ENCODE results near the gene CDH2. TPM values are rescaled to one million over a fixed set of nuclear protein-coding genes. Genes with fewer than 3 reads are reported as not detected.

The CDH2 gene
- total RNA-seq, 1 donor from 2014 or later = 87.2 TPM

GRCh38 chr18:28124131-28125029, 52.5 kb downstream of the CDH2 start:
- Mint-ChIP-seq H3K27ac (ENCODE audit: unreplicated experiment) (peak overlapping the region; percentile 47), H3K36me3 (ENCODE audit: unreplicated experiment) (no peaks in the 10 kb centered on the region), H3K9me3 (ENCODE audit: unreplicated experiment) (no peaks in the 10 kb centered on the region), H3K4me3 (ENCODE audit: unreplicated experiment) (no peak overlapping the region), H3K4me1 (ENCODE audit: unreplicated experiment) (peaks cover 50% of the 10 kb centered on the region), H3K27me3 (ENCODE audit: unreplicated experiment) (no peaks in the 10 kb centered on the region)
- TF ChIP-seq CTCF (IDR thresholded peaks at IDR 0.05) = no peak
- DNase-seq (ENCODE audit: extremely low spot score, unreplicated experiment) = no peak

GRCh38 chr18:28123401-28124030, 53.4 kb downstream of the CDH2 start:
- TF ChIP-seq CTCF (IDR thresholded peaks at IDR 0.05) = no peak
- peak overlapping the region; percentile 22 for H3K4me3 Mint-ChIP-seq (ENCODE audit: unreplicated experiment)
- DNase-seq (ENCODE audit: extremely low spot score, unreplicated experiment) = no peak
- no peaks in the 10 kb centered on the region for H3K36me3 Mint-ChIP-seq (ENCODE audit: unreplicated experiment)
- H3K27ac Mint-ChIP-seq (ENCODE audit: unreplicated experiment) = peak overlapping the region; percentile 52
- no peaks in the 10 kb centered on the region for H3K27me3 Mint-ChIP-seq (ENCODE audit: unreplicated experiment)
- peaks cover 55% of the 10 kb centered on the region for H3K4me1 Mint-ChIP-seq (ENCODE audit: unreplicated experiment)
- H3K9me3 Mint-ChIP-seq (ENCODE audit: unreplicated experiment) = no peaks in the 10 kb centered on the region

GRCh38 chr18:28120828-28121515, 56.0 kb downstream of the CDH2 start:
- Mint-ChIP-seq H3K36me3 (ENCODE audit: unreplicated experiment) (no peaks in the 10 kb centered on the region), H3K4me1 (ENCODE audit: unreplicated experiment) (peaks cover 64% of the 10 kb centered on the region), H3K27me3 (ENCODE audit: unreplicated experiment) (no peaks in the 10 kb centered on the region), H3K9me3 (ENCODE audit: unreplicated experiment) (no peaks in the 10 kb centered on the region), H3K4me3 (ENCODE audit: unreplicated experiment) (no peak overlapping the region), H3K27ac (ENCODE audit: unreplicated experiment) (peak overlapping the region; percentile 63)
- no peak for DNase-seq (ENCODE audit: extremely low spot score, unreplicated experiment)
- no peak for TF ChIP-seq CTCF (IDR thresholded peaks at IDR 0.05)

GRCh38 chr18:28116461-28116860, 60.5 kb downstream of the CDH2 start:
- Mint-ChIP-seq H3K9me3 (ENCODE audit: unreplicated experiment) (no peaks in the 10 kb centered on the region), H3K27ac (ENCODE audit: unreplicated experiment) (peak overlapping the region; percentile 53), H3K4me1 (ENCODE audit: unreplicated experiment) (peaks cover 77% of the 10 kb centered on the region), H3K27me3 (ENCODE audit: unreplicated experiment) (no peaks in the 10 kb centered on the region), H3K4me3 (ENCODE audit: unreplicated experiment) (no peak overlapping the region), H3K36me3 (ENCODE audit: unreplicated experiment) (no peaks in the 10 kb centered on the region)
- TF ChIP-seq CTCF (IDR thresholded peaks at IDR 0.05) = no peak
- DNase-seq (ENCODE audit: extremely low spot score, unreplicated experiment) = no peak

- H3K27ac Mint-ChIP-seq (ENCODE audit: unreplicated experiment) = peak overlapping the region; percentile 90
- H3K4me3 Mint-ChIP-seq (ENCODE audit: unreplicated experiment) = no peak overlapping the region
- DNase-seq (ENCODE audit: extremely low spot score, unreplicated experiment) = no peak
Observed at GRCh38 chr18:28115149-28115550, 61.8 kb downstream of the CDH2 start.

More at GRCh38 chr18:28115149-28115550, 61.8 kb downstream of the CDH2 start:
- Mint-ChIP-seq H3K36me3 (ENCODE audit: unreplicated experiment) (no peaks in the 10 kb centered on the region), H3K4me1 (ENCODE audit: unreplicated experiment) (peaks cover 76% of the 10 kb centered on the region), H3K9me3 (ENCODE audit: unreplicated experiment) (no peaks in the 10 kb centered on the region), H3K27me3 (ENCODE audit: unreplicated experiment) (no peaks in the 10 kb centered on the region)
- no peak for TF ChIP-seq CTCF (IDR thresholded peaks at IDR 0.05)
